Measurements from ENCODE around the gene POU6F2. TPM values are rescaled to one million over a fixed set of nuclear protein-coding genes. Genes with fewer than 3 reads are reported as not detected.

The POU6F2 gene
- total RNA-seq, 1 experiment from 2014 or later = 0.27 TPM

DNA sequence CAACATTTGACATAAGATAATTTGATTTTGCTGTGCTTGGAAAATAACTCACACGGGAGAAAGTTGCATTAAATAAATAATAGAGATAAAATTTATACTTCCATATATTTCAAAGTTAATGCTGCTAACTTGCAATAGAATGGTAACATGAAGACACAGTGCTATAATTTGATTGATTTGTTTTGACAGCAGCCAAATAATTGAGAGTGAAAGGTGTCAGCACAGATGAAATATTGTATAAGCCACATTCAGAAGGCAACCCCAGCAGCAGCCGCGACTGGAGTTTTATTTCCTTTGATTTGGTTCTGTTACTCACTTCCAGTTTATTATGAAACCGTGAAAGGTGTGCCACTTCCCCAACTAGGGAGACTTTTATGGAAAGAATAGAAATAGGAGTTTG lies 242.2 kb downstream of the POU6F2 start:
- BruUV-seq (replicated peaks) = no TSS peak
- no peaks in the 10 kb centered on the region for H3K9me3 ChIP-seq (ENCODE audit: control insufficient read depth in 1 of 2, insufficient read depth in 1 of 2, low read depth in 1 of 2, low read length in 2 of 2)
- no peaks in the 10 kb centered on the region for H3K27me3 ChIP-seq (ENCODE audit: insufficient read depth, low read length)
- no peaks in the 10 kb centered on the region for H3K36me3 ChIP-seq (ENCODE audit: control insufficient read depth in 1 of 2, insufficient read depth in 2 of 2, low read length in 2 of 2)
- H3K27ac ChIP-seq (ENCODE audit: low read depth, low read length) = no peak overlapping the region
- H4K20me1 ChIP-seq (ENCODE audit: insufficient read depth) = no peaks in the 10 kb centered on the region
- no peak for TF ChIP-seq EZH2phosphoT487 (IDR thresholded peaks at IDR 0.05; ENCODE audit: borderline replicate concordance)
- TF ChIP-seq ZNF274 (IDR thresholded peaks at IDR 0.05; ENCODE audit: low read depth, low read length) = no peak
- CTCF ChIA-PET = no interaction called here
- RAD21 ChIA-PET (ENCODE audit: low non-redundant PET in 1 of 2, low total read pairs in 2 of 2, uncharacterized antibody in 2 of 2, unreplicated experiment in 2 of 2) = no interaction called here
- no peak overlapping the region for H3K9ac ChIP-seq (ENCODE audit: low read length)
- intact Hi-C loops (cut with micrococcal nuclease) = no loop called here
- H3K4me3 ChIP-seq (replicated peaks in 1 of 2; ENCODE audit: low read depth in 1 of 2, low read length in 2 of 2) = no peak overlapping the region
- no peak overlapping the region for H3K4me2 ChIP-seq (ENCODE audit: low read length)
- POLR2A ChIA-PET = no interaction called here
- no peaks in the 10 kb centered on the region for H3K4me1 ChIP-seq (ENCODE audit: control insufficient read depth in 1 of 2, insufficient read depth in 2 of 2, low read length in 2 of 2)
- H3K79me2 ChIP-seq (ENCODE audit: insufficient read depth, low read length) = no peaks in the 10 kb centered on the region
- DNase-seq (ENCODE audit: low read depth, low spot score) = no peak
- no peaks in the 10 kb centered on the region for H3K9me2 ChIP-seq (ENCODE audit: insufficient read depth)
- ATAC-seq = no peak
- no peak overlapping the region for H2AFZ ChIP-seq (ENCODE audit: low read depth, low read length, poor library complexity, severe bottlenecking)

DNA sequence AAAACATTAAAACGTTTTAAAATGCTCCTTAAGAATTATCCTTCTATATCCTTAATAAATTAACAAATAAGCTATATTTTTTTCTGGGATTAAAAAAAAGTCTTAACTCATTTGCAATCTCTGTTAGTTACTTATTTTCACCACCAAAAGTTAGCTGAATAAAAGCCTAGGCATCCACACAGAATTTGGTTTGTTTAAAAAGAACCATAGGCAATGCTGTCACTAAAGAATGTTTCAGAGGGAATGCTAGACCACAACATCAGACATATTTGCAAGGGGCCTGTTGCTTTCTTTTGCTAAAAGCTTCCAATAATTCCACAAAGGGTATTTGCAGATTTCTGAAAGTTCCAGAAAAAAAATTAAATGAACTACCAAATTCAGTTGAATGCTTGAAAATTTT lies 244.2 kb downstream of the POU6F2 start:
- ChIA-PET RAD21 (ENCODE audit: low non-redundant PET in 1 of 2, low total read pairs in 2 of 2, uncharacterized antibody in 2 of 2, unreplicated experiment in 2 of 2) (no interaction called here), CTCF (no interaction called here), POLR2A (no interaction called here)
- Histone ChIP-seq H4K20me1 (ENCODE audit: insufficient read depth) (no peaks in the 10 kb centered on the region), H2AFZ (ENCODE audit: low read depth, low read length, poor library complexity, severe bottlenecking) (no peak overlapping the region), H3K36me3 (ENCODE audit: control insufficient read depth in 1 of 2, insufficient read depth in 2 of 2, low read length in 2 of 2) (no peaks in the 10 kb centered on the region), H3K4me2 (ENCODE audit: low read length) (no peak overlapping the region), H3K4me3 (replicated peaks in 1 of 2; ENCODE audit: low read depth in 1 of 2, low read length in 2 of 2) (no peak overlapping the region), H3K9me3 (ENCODE audit: control insufficient read depth in 1 of 2, insufficient read depth in 1 of 2, low read depth in 1 of 2, low read length in 2 of 2) (no peaks in the 10 kb centered on the region), H3K27me3 (ENCODE audit: insufficient read depth, low read length) (0 out of 2 replicates have a peak, but pooled peaks cover 9% of the 10 kb centered on the region), H3K79me2 (ENCODE audit: insufficient read depth, low read length) (no peaks in the 10 kb centered on the region), H3K9ac (ENCODE audit: low read length) (no peak overlapping the region), H3K4me1 (ENCODE audit: control insufficient read depth in 1 of 2, insufficient read depth in 2 of 2, low read length in 2 of 2) (no peaks in the 10 kb centered on the region), H3K27ac (ENCODE audit: low read depth, low read length) (no peak overlapping the region), H3K9me2 (ENCODE audit: insufficient read depth) (no peaks in the 10 kb centered on the region)
- BruUV-seq (replicated peaks) = no TSS peak
- TF ChIP-seq TCF7L2 (IDR thresholded peaks at IDR 0.05; ENCODE audit: borderline replicate concordance, extremely low read depth, insufficient read depth, insufficient read length) = no peak
- TF ChIP-seq RAD21 (IDR thresholded peaks at IDR 0.05; ENCODE audit: low read depth) = no peak
- TF ChIP-seq SRF (IDR thresholded peaks at IDR 0.05; ENCODE audit: low read depth) = no peak
- TF ChIP-seq, protein P1, sequence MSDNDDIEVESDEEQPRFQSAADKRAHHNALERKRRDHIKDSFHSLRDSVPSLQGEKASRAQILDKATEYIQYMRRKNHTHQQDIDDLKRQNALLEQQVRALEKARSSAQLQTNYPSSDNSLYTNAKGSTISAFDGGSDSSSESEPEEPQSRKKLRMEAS (IDR thresholded peaks at IDR 0.05) = no peak
- no peak for TF ChIP-seq ZFX (IDR thresholded peaks at IDR 0.05)
- TF ChIP-seq CEBPB (IDR thresholded peaks at IDR 0.05; ENCODE audit: low read depth) = no peak
- no peak for TF ChIP-seq EZH2phosphoT487 (IDR thresholded peaks at IDR 0.05; ENCODE audit: borderline replicate concordance)
- TF ChIP-seq EZH2 (IDR thresholded peaks at IDR 0.05) = no peak
- no peak for TF ChIP-seq YY1 (IDR thresholded peaks at IDR 0.05; ENCODE audit: extremely low read depth, insufficient replicate concordance, low read depth, low read length)
- TF ChIP-seq ZNF274 (IDR thresholded peaks at IDR 0.05; ENCODE audit: low read depth, low read length) = no peak
- DNase-seq (ENCODE audit: low read depth, low spot score) = no peak
- ATAC-seq = no peak
- intact Hi-C loops (cut with micrococcal nuclease) = no loop called here
